H9 (cell line): ENCODE measurements around the gene PKNOX2. TPM values are rescaled to one million over a fixed set of nuclear protein-coding genes. Genes with fewer than 3 reads are reported as not detected.

ENCODE experiments used
- DNase-seq: peaks from one replicate; pipeline ENCODE4 v3.0.0-alpha.2; 2017
- H2AFZ ChIP-seq: one replicate; pipeline ENCODE4 v1.6.1; 2013; ENCODE audit warnings: mild to moderate bottlenecking, low read length, control low read depth, moderate library complexity
- H2AK5ac ChIP-seq: 2 replicates; pipeline ENCODE4 v1.6.1; 2013; ENCODE audit warnings: low read length, control low read depth, mixed read lengths; ENCODE audit not compliant: insufficient read length
- H2BK120ac ChIP-seq: one replicate; pipeline ENCODE4 v1.6.1; 2013; ENCODE audit warnings: low read depth, mild to moderate bottlenecking, low read length, control low read depth, inconsistent platforms; ENCODE audit not compliant: poor library complexity, severe bottlenecking
- H2BK12ac ChIP-seq: 2 replicates; pipeline ENCODE4 v1.6.1; 2013; ENCODE audit warnings: low read length, control low read depth, mixed read lengths, low read depth; ENCODE audit not compliant: insufficient read length
- H2BK15ac ChIP-seq: 2 replicates; pipeline ENCODE4 v1.6.1; 2013; ENCODE audit warnings: low read depth, low read length, control low read depth
- H2BK20ac ChIP-seq: one replicate; pipeline ENCODE4 v1.6.1; 2013; ENCODE audit warnings: low read depth, mild to moderate bottlenecking, low read length, control low read depth, inconsistent platforms; ENCODE audit not compliant: poor library complexity, severe bottlenecking
- H2BK5ac ChIP-seq: 2 replicates; pipeline ENCODE4 v1.6.1; 2013; ENCODE audit warnings: low read length, control low read depth, mixed read lengths; ENCODE audit not compliant: insufficient read length
- H3K14ac ChIP-seq: 2 replicates; pipeline ENCODE4 v1.6.1; 2013; ENCODE audit warnings: low read length, control low read depth; ENCODE audit not compliant: insufficient read depth
- H3K18ac ChIP-seq: 2 replicates; pipeline ENCODE4 v1.6.1; 2013; ENCODE audit warnings: low read depth, mild to moderate bottlenecking, mixed read lengths, low read length, control low read depth; ENCODE audit not compliant: insufficient read length
- H3K23ac ChIP-seq: 2 replicates; pipeline ENCODE4 v1.6.1; 2013; ENCODE audit warnings: low read length, control low read depth, mixed read lengths, low read depth; ENCODE audit not compliant: insufficient read length
- H3K23me2 ChIP-seq: 2 replicates; pipeline ENCODE4 v1.6.1; 2013; ENCODE audit warnings: low read depth, mild to moderate bottlenecking, mixed read lengths, low read length, control low read depth; ENCODE audit not compliant: insufficient read length, poor library complexity, severe bottlenecking
- H3K27ac ChIP-seq: 2 replicates; pipeline ENCODE4 v1.5.1; 2013; ENCODE audit warnings: low read length, control low read depth, mixed read lengths, low read depth; ENCODE audit not compliant: insufficient read length
- H3K27me3 ChIP-seq: 2 replicates; pipeline ENCODE4 v1.6.1; 2013; ENCODE audit warnings: low read length, control low read depth, inconsistent platforms; ENCODE audit not compliant: insufficient read depth
- H3K4ac ChIP-seq: 2 replicates; pipeline ENCODE4 v1.6.1; 2013; ENCODE audit warnings: low read depth, mild to moderate bottlenecking, control low read depth, inconsistent platforms, low read length, moderate library complexity
- H3K4me1 ChIP-seq: 2 replicates; pipeline ENCODE4 v1.6.1; 2013; ENCODE audit warnings: low read length, control low read depth, inconsistent platforms; ENCODE audit not compliant: insufficient read depth
- H3K4me2 ChIP-seq: 2 replicates; pipeline ENCODE4 v1.6.1; 2013; ENCODE audit warnings: low read length, control low read depth, mixed read lengths; ENCODE audit not compliant: insufficient read length, insufficient read depth
- H3K56ac ChIP-seq: 2 replicates; pipeline ENCODE4 v1.6.1; 2013; ENCODE audit warnings: low read depth, mild to moderate bottlenecking, mixed read lengths, low read length, control low read depth; ENCODE audit not compliant: insufficient read length
- H3K79me1 ChIP-seq: 2 replicates; pipeline ENCODE4 v1.6.1; 2013; ENCODE audit warnings: low read depth, mild to moderate bottlenecking, moderate library complexity, low read length, control low read depth, inconsistent platforms; ENCODE audit not compliant: insufficient read depth, poor library complexity, severe bottlenecking
- H3K79me2 ChIP-seq: 2 replicates; pipeline ENCODE4 v1.6.1; 2013; ENCODE audit warnings: low read length, control low read depth, inconsistent platforms; ENCODE audit not compliant: insufficient read depth
- H3K9ac ChIP-seq: 2 replicates; pipeline ENCODE4 v1.6.1; 2013; ENCODE audit warnings: low read length, control low read depth, mixed read lengths; ENCODE audit not compliant: insufficient read length; ENCODE audit errors: extremely low read depth
- H3K9me3 ChIP-seq: one replicate; pipeline ENCODE4 v1.6.1; 2013; ENCODE audit warnings: low read depth, low read length, inconsistent platforms; ENCODE audit not compliant: control insufficient read depth
- H3T11ph ChIP-seq: one replicate; pipeline ENCODE4 v1.6.1; 2013; ENCODE audit warnings: mild to moderate bottlenecking, low read length, control low read depth, inconsistent platforms
- H4K20me1 ChIP-seq: one replicate; pipeline ENCODE4 v1.6.1; 2013; ENCODE audit not compliant: control insufficient read depth, insufficient read length, insufficient read depth
- H4K5ac ChIP-seq: 2 replicates; pipeline ENCODE4 v1.6.1; 2013; ENCODE audit warnings: low read depth, mild to moderate bottlenecking, mixed read lengths, low read length, control low read depth; ENCODE audit not compliant: insufficient read length
- H4K8ac ChIP-seq: replicated peaks from 2 replicates; pipeline ENCODE4 v1.6.1; 2013; ENCODE audit warnings: low read length, control low read depth, mixed read lengths, low read depth; ENCODE audit not compliant: insufficient read length
- H4K91ac ChIP-seq: 2 replicates; pipeline ENCODE4 v1.6.1; 2013; ENCODE audit warnings: low read depth, mild to moderate bottlenecking, moderate library complexity, mixed read lengths, low read length, control low read depth; ENCODE audit not compliant: insufficient read length
- H3K27ac Mint-ChIP-seq, 3 experiments: 2 replicates in 2 of 3; 3 replicates in 1 of 3; pipeline ENCODE4 v1.8.0; 2020 to 2021; ENCODE audit warnings: mixed read lengths in 3 of 3, mild to moderate bottlenecking in 1 of 3, moderate library complexity in 1 of 3
- H3K27me3 Mint-ChIP-seq: 2 replicates; pipeline ENCODE4 v1.8.0; 2021; ENCODE audit warnings: low read depth, mild to moderate bottlenecking, moderate library complexity, mixed read lengths
- H3K36me3 Mint-ChIP-seq, 3 experiments: 2 replicates in 2 of 3; 3 replicates in 1 of 3; pipeline ENCODE4 v1.8.0; 2020 to 2021; ENCODE audit warnings: low read depth in 3 of 3, mixed read lengths in 3 of 3; ENCODE audit not compliant: insufficient read depth in 1 of 3
- H3K4me1 Mint-ChIP-seq, 2 experiments: 2 replicates each; pipeline ENCODE4 v1.8.0; 2020; ENCODE audit warnings: mixed read lengths in 2 of 2
- H3K4me3 Mint-ChIP-seq, 2 experiments: 2 replicates in 1 of 2; 3 replicates in 1 of 2; pipeline ENCODE4 v1.8.0; 2020 to 2021; ENCODE audit warnings: mild to moderate bottlenecking in 2 of 2, mixed read lengths in 2 of 2, moderate library complexity in 1 of 2
- H3K9me3 Mint-ChIP-seq, 2 experiments: 2 replicates in 1 of 2; 3 replicates in 1 of 2; pipeline ENCODE4 v1.8.0; 2020; ENCODE audit warnings: mild to moderate bottlenecking in 2 of 2, mixed read lengths in 2 of 2, moderate library complexity in 1 of 2
- WGBS: extraction: QIAGEN DNeasy Blood & Tissue Kit; methylation state at CpG from one replicate; pipeline ENCODE4 v1.1.7; 2013; ENCODE audit warnings: missing lambda C conversion rate, low lambda C conversion rate, mixed read lengths; ENCODE audit not compliant: insufficient read length; ENCODE audit errors: extremely low coverage; 5-methylcytosine and 5-hydroxymethylcytosine counted together
- total RNA-seq: library from RNA; stranded (reverse); gene quantifications from 2 replicates; pipeline ENCODE4 v1.2.1, GENCODE V29; 2021
- TF ChIP-seq, protein P1 (sequence below): fragments of 200-600 bp; sonication (generic); conservative IDR thresholded peaks from 3 replicates; pipeline ENCODE4 v1.8.0; 2021; ENCODE audit warnings: antibody characterized with exemption, mild to moderate bottlenecking

Gene PKNOX2
- total RNA-seq, 1 experiment from 2014 or later: 1.3 TPM

DNA sequence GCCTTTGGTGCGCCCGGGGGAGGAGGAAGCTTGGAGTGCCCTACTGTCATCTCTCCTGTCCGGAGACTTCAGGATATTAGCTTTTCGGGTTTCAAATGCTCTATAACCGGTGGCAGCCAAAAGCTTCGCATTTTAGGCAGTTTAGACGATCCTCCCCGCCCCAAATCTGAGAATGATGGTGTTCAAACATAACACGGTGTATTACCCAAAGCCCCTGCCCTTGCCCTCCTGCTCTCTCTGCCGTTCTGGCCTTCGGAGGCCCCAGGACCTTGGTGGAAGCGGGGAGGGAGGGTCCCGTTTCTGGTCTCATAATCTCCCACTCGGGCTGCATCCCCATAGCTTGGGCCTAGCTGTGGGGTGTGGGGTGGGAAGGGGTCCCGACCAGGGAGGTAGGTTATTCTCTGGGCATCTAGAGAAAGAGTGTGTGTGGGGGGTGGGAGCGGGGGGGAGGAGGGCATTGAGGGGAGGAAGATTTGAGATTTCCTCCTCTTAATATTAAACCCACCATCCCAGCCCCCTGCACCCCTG is 2.3 kb downstream of the PKNOX2 start:
- Mint-ChIP-seq H3K36me3 (no peaks in the 10 kb centered on the region; a peak in 1 of 7 replicates), H3K4me3 (peak overlapping the region; percentile 54 to 94), H3K27ac (no peak overlapping the region; a peak in 1 of 7 replicates), H3K4me1 (peaks cover 74 to 81% of the 10 kb centered on the region in 2 experiments), H3K9me3 (no peaks in the 10 kb centered on the region), H3K27me3 (peaks cover 68% of the 10 kb centered on the region)
- Histone ChIP-seq H3K9ac (no peak overlapping the region), H3K4me2 (peak overlapping the region; percentile 88), H2BK5ac (no peak overlapping the region), H2AK5ac (no peak overlapping the region), H4K20me1 (no peaks in the 10 kb centered on the region), H3K23ac (no peak overlapping the region), H3K23me2 (peaks cover 36% of the 10 kb centered on the region), H3K4me1 (peaks cover 11% of the 10 kb centered on the region; the same call in 1 of the 2 replicates), H3K56ac (no peak overlapping the region), H2BK120ac (no peak overlapping the region), H4K5ac (no peak overlapping the region), H3K4ac (no peak overlapping the region), H2AFZ (no peak overlapping the region), H4K8ac (no peak overlapping the region), H2BK15ac (no peak overlapping the region), H3K79me1 (no peaks in the 10 kb centered on the region), H3K27ac (no peak overlapping the region), H4K91ac (no peak overlapping the region), H3K79me2 (no peaks in the 10 kb centered on the region), H3T11ph (no peak overlapping the region), H3K18ac (no peak overlapping the region), H3K14ac (no peak overlapping the region), H2BK20ac (no peak overlapping the region), H3K27me3 (peaks cover 40% of the 10 kb centered on the region), H2BK12ac (no peak overlapping the region), H3K9me3 (no peaks in the 10 kb centered on the region)
- DNase-seq: no peak
- WGBS: no CpG with 5 or more reads among the region's 16 CpGs
- TF ChIP-seq, protein P1, sequence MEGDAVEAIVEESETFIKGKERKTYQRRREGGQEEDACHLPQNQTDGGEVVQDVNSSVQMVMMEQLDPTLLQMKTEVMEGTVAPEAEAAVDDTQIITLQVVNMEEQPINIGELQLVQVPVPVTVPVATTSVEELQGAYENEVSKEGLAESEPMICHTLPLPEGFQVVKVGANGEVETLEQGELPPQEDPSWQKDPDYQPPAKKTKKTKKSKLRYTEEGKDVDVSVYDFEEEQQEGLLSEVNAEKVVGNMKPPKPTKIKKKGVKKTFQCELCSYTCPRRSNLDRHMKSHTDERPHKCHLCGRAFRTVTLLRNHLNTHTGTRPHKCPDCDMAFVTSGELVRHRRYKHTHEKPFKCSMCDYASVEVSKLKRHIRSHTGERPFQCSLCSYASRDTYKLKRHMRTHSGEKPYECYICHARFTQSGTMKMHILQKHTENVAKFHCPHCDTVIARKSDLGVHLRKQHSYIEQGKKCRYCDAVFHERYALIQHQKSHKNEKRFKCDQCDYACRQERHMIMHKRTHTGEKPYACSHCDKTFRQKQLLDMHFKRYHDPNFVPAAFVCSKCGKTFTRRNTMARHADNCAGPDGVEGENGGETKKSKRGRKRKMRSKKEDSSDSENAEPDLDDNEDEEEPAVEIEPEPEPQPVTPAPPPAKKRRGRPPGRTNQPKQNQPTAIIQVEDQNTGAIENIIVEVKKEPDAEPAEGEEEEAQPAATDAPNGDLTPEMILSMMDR: no peak
